ENCODE results near the gene GP2.

The GP2 gene

DNA sequence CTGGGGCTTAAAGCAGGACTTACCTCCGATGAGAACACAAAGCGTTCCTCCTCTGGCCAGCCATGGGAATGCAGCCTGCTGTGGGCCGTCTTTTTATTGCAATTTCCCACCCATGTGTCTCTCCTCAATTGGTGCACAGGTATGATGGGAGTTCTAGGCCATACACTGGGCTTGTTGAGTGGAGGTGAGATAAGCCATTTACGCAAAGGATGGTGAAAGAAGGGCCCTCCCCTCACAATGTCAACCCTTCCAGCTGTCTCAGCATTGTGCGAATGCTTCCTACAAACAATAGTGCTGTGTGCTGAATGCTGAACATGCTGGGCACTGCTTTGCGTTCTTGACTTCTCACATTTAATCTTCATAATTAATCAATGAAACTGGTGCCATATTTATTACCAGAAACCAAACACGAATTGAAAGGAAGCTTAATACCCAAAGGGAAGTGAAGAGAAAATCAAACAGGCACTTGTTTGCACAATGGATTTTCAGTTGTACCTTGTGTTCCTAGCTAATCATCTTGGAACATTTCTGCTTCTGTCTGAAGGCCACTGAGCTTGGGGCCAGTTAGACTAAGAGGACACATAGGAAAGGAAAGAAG is at the start of gene GP2:
TSS of gene GP2 (minus strand) at position 70 of the 598 bp plus-strand sequence. CDS start 1,082 bp downstream, outside the sequence.
- no peak for DNase-seq (ENCODE audit: low spot score)

GRCh38 chr16:20372701-20373100 is 45.4 kb upstream of the GP2 start:
- no peak for DNase-seq (ENCODE audit: low spot score)

GRCh38 chr16:20369452-20370054 is 42.2 kb upstream of the GP2 start:
- DNase-seq (ENCODE audit: low spot score), result no peak

GRCh38 chr16:20364051-20364450 is 36.7 kb upstream of the GP2 start:
- DNase-seq (ENCODE audit: low spot score), result no peak

DNA sequence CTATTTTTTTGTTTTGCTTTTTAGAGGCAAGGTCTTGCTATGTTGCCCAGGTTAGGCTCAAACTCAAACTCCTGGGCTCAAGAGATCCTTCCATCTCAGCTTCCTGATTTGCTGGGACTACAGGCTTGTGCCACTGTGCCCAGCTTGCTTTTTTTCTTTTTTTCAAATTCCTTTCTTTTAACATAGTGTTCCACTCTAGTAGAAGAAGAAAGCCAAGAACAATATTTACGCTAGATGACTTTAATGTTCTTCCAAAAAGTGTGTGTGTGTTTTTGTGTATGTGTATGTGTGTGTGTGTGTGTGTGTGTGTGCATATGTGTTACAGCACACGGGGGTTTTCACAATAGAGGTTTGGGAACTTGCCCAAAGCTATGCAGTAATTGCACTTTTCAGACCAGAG is 35.9 kb upstream of the GP2 start:
- DNase-seq (ENCODE audit: low spot score), result no peak

- no peak for DNase-seq (ENCODE audit: low spot score)
Observed at GRCh38 chr16:20359997-20360396, 32.7 kb upstream of the GP2 start.

DNA sequence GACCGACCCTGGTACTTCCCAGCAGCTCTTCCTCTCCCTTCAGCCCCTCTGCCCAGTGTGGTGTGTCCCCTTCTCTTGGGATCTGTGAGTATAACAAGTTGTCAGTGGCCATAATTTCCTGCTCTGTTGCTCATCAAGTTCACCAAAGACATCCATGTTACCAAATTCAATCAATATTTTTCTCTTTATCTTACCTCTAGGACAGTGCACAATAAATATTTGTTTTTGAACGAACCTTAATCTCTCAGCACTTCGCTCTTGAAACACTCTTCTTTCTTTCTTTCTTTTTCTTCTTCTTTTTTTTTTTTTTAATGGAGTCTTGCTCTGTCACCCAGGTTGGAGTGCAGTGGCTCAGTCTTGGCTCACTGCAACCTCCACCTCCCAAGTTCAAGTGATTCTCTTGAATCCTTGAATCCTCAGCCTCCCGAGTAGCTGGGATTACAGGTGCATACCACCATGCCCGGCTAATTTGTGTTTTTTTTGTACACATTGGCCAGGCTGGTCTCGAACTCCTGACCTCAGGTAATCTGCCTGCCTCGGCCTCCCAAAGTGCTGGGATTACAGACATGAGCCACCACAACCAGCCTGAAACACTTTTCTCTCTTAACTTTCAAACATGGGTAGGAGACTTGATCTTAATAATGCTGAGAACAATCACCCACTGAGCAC is 27.9 kb upstream of the GP2 start:
- DNase-seq (ENCODE audit: low spot score), result no peak

- no peak for DNase-seq (ENCODE audit: low spot score)
Observed at GRCh38 chr16:20353379-20353778, 26.1 kb upstream of the GP2 start.

DNA sequence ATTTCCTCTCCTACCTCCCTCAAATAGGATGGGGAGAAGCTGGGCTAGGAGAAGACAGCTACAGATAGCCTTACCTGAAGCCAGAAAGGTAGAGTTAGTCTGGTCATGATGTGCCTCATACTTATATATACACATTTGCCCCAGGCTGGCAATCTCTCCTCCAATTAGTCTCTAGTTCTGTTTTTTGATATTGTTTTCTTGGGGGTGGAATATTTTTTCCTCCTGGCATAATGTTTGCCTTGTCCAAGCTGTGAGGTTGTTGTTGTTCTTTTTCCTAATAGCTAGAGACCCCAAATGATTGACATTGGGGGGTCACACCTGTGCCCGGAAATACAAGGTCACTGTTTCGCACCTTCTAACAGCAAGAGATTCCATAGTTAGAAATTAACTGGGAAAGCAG is 25.3 kb upstream of the GP2 start, which contains the start of gene UMOD:
TSS of gene UMOD (minus strand) at position 101 of the 400 bp plus-strand sequence. CDS start 1,978 bp downstream, outside the sequence.
- no peak for DNase-seq (ENCODE audit: low spot score)

DNA sequence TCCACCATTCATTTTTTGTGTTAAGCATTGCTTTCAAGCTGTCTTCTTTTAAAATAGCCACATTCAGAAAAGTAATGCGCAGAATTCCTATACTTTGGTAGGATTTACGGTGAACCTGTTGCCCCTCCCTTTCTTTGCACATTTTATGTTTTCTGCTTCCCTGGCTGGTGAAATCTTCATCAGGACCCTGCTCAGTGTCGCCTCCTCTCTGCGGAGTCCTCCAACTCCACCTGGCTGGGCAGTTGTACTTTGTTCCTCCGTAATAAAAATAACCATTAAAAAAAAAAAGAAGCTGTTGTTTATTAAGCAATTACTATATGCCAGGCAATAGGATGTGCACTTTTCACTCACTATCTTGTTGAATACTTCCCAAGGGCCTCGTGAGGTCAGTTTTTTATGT is 22.3 kb upstream of the GP2 start:
- no peak for DNase-seq (ENCODE audit: low spot score)

DNA sequence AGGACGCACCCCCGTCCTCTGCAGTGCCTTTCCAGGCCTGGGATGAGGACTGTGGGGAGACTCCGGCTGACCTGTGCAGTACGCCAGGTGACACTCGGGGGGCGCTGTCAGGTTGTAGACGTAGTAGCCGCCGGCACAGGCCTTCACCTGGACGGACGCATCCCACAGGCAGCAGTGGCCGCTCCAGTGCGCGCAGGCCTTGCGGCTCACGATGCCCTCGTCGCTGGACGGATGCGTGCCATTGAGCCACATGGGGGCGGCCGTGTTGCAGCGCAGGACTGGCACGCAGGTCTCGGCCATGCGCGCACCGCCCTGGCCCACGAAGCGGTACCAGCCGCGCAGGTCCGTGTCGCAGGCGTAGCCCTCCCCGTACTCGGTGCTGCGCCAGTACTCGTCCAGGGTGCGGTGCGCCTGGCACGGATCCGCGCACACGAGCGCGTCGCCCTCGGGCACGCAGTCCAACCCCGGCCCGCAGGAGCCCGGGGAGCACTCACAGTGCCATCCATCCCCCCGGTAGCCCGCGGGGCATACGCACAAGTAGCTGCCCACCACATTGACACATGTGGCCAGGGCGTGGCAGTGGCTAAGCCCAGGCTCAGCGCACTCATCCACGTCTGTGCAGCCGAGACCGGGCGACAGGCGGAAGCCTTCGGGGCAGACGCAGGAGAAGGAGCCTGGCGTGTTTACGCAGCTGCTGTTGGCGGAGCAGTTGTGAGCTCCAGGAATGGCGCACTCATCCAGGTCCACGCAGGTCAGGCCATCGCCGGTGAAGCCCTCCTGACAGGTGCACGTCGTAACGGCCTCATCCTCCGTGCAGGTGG is 21.3 kb upstream of the GP2 start:
- DNase-seq (ENCODE audit: low spot score), result peak; percentile 37

- DNase-seq (ENCODE audit: low spot score), result no peak
Observed at GRCh38 chr16:20347666-20348364, 20.5 kb upstream of the GP2 start.

DNA sequence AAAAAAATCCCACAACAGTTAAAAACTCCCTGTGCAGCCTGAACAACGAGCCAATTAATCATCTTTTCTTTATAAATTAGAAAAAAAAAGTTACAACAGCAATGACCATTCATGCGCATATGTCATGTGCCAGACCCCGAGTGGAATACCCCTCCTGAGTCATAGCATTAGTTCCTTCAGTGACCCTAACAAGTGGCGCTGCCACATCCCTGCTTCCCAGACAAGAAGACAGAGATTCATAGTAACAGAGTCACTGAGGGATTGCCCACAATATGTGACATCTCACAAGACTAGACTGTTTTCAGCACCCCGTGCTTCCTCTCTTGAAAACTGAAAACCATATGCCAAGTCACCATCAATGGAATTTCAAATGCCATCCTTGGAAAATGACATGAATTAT is 17.3 kb upstream of the GP2 start:
- no peak for DNase-seq (ENCODE audit: low spot score)

DNA sequence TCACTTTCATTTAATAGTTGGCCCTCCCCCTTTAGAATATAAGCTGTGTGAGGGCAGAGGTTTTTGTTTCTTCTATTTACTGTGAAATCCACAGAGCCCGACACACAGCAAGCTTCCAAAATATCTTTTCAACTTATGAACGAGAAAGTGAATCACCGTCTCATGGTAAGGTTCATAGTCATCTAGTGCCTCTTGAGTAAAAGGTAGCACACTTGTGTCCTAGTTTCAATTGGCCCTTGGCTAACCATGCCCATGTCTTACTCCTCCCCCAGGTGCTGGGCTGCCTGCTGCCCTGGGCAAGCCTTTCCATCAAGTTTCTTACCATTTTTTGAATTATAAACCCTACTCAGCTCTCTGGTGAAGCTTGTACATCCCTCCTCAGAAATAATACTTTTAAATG is 12.4 kb upstream of the GP2 start:
- no peak for DNase-seq (ENCODE audit: low spot score)

- DNase-seq (ENCODE audit: low spot score), result no peak
Observed at GRCh38 chr16:20336955-20337354, 9.6 kb upstream of the GP2 start.

DNA sequence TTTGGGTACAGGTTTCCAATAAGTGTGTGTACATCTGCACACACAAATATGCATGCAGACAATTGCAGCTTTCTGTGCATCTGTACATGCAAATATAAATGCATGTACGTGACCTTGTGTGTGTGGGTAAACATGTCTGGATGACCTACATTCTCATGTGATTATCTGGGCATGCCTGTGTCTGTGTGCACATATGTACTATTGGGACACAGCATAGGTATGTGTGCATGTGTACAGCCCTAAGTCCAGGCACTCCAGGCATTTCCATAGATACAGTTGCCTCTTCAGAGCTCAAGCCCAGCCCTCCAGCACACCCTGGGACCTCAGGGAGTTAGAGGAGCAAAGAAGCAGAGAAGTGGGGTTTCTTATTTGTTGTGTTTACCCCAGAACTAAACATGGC is 7.1 kb upstream of the GP2 start:
- DNase-seq (ENCODE audit: low spot score), result no peak

GRCh38 chr16:20333120-20333519 is 5.8 kb upstream of the GP2 start:
- no peak for DNase-seq (ENCODE audit: low spot score)

DNA sequence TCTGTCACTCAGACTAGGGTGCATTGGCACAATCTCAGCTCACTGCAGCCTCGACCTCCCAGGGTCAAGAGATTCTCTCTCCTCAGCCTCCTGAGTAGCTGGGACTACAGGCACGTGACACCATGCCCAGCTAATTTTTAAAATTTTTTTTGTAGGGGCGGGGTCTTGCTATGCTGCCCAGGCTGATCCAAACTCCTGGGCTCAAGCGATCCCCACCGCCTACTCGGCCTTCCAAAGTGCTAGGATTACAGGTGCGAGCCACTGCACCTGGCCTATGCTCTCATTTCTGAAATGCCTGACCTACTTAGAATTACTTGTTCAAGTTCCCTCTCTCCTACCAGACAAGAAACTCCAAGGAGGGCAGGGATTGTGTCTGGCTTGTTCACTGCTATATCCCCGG is 5.1 kb upstream of the GP2 start:
- DNase-seq (ENCODE audit: low spot score), result no peak

DNA sequence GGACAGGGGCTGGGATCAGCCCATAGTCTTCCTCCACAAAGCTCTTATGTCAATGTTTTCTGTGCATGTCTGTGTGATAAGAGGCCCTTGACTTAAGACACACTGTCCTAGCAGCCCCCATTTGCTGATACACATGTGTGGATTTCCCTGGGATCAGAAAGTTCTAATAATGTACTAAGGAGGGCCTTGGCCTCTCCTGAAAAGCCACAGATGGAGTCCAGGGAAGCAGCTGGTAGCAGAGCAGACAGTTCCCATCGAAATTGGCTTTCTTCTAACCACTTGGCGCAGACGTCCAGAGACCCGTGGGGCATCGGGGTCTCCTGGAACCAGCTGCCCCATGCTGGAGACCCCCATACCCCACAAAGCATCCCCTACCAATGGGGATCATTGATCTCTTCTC is 4.3 kb upstream of the GP2 start:
- no peak for DNase-seq (ENCODE audit: low spot score)

GRCh38 chr16:20329392-20330138 is 2.3 kb upstream of the GP2 start:
- no peak for DNase-seq (ENCODE audit: low spot score)

DNA sequence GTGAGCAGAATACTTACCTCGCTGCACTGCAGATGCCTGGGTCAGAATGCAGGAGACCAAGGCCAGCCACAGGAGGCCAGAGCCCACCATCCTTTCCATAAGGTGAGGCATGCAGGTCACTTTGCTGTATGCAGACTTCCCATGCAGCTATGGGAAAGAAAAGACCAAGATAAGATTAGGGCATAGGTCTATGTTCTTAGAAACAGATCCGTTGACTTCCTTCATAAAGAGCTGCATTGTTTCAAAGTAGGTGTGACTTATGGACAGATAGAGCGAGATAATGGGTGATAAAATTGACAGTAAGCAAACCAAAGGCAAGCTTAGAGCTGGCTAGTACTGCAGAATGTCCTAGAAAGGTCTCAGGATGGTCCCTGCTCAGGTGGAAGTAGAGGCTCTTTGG is 992 bp downstream of the GP2 start:
- DNase-seq (ENCODE audit: low spot score), result no peak

Measured in D341Med (cell line).